Immature natural killer cell (primary cell): Measurements from ENCODE around the gene SQOR. TPM values are rescaled to one million over a fixed set of nuclear protein-coding genes. Genes with fewer than 3 reads are reported as not detected.
A peak's percentile ranks its signal among the peaks of the same experiment; 100 is the strongest.

Experiments
- DNase-seq, 3 donors: peaks; one replicate each; pipeline ENCODE4 v3.0.0; 2022; ENCODE audit warnings: mixed read lengths in 1 of 3
- H3K27ac Mint-ChIP-seq, 6 donors: one replicate each; pipeline ENCODE4 v1.8.0; 2020; ENCODE audit warnings: mixed read lengths in 6 of 6, mild to moderate bottlenecking in 5 of 6, inconsistent platforms in 4 of 6, moderate library complexity in 3 of 6
- H3K27me3 Mint-ChIP-seq, 3 donors: one replicate each; pipeline ENCODE4 v1.8.0; 2020 to 2021; ENCODE audit warnings: low read depth in 3 of 3, mild to moderate bottlenecking in 3 of 3, mixed read lengths in 3 of 3, moderate library complexity in 3 of 3, inconsistent platforms in 1 of 3
- H3K36me3 Mint-ChIP-seq, 3 donors: one replicate each; pipeline ENCODE4 v1.8.0; 2020; ENCODE audit warnings: mixed read lengths in 3 of 3, inconsistent platforms in 2 of 3, mild to moderate bottlenecking in 2 of 3
- H3K4me1 Mint-ChIP-seq, 2 donors: one replicate each; pipeline ENCODE4 v1.8.0; 2020; ENCODE audit warnings: inconsistent platforms in 2 of 2, mild to moderate bottlenecking in 2 of 2, mixed read lengths in 2 of 2, moderate library complexity in 1 of 2
- H3K4me3 Mint-ChIP-seq, 5 donors: one replicate each; pipeline ENCODE4 v1.8.0; 2020; ENCODE audit warnings: mild to moderate bottlenecking in 5 of 5, mixed read lengths in 5 of 5, inconsistent platforms in 3 of 5, moderate library complexity in 3 of 5
- H3K9me3 Mint-ChIP-seq, 6 donors: one replicate each; pipeline ENCODE4 v1.8.0; 2020; ENCODE audit warnings: mild to moderate bottlenecking in 6 of 6, mixed read lengths in 6 of 6, inconsistent platforms in 4 of 6, moderate library complexity in 3 of 6
- polyA plus RNA-seq, 3 donors: library from polyadenylated mRNA; unstranded; fragments of 300-500 nt; fragmentation: Illumina TruSeq; gene quantifications; one replicate each; pipeline ENCODE4 v1.2.3, GENCODE V29; 2021

SQOR gene
- polyA plus RNA-seq, 3 donors from 2014 or later: 73.6 to 114 (median 82.1) TPM

DNA sequence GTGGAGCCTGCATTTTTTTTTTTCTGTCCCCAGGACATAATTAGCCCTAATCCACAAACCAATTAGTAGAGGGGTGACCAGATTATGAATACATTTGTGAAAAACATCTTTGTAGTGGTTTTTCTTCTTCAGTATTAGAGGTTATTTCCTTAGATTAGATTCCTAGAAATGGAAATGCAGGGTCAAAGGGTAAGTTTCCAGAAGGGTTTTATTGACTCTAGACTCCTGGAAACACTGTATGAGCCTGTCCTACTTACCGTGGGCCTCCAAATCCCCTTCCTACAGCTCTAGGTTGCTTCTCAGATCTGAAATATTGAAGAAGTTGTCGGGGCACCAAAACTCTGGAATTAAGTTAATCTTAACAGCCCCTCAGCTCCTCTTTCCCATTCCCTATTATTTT is 22.4 kb downstream of the SQOR start:
- Mint-ChIP-seq H3K4me3 (no peak overlapping the region), H3K27me3 (peaks cover 0 to 2% (median 0%) of the 10 kb centered on the region in 3 donors), H3K36me3 (peaks cover 5 to 11% (median 10%) of the 10 kb centered on the region in 3 donors), H3K27ac (peak overlapping the region in 3 of 6 donors; percentile 14 to 37 (median 29)), H3K9me3 (no peaks in the 10 kb centered on the region), H3K4me1 (peaks cover 30 to 59% of the 10 kb centered on the region in 2 donors)
- no peak for DNase-seq

DNA sequence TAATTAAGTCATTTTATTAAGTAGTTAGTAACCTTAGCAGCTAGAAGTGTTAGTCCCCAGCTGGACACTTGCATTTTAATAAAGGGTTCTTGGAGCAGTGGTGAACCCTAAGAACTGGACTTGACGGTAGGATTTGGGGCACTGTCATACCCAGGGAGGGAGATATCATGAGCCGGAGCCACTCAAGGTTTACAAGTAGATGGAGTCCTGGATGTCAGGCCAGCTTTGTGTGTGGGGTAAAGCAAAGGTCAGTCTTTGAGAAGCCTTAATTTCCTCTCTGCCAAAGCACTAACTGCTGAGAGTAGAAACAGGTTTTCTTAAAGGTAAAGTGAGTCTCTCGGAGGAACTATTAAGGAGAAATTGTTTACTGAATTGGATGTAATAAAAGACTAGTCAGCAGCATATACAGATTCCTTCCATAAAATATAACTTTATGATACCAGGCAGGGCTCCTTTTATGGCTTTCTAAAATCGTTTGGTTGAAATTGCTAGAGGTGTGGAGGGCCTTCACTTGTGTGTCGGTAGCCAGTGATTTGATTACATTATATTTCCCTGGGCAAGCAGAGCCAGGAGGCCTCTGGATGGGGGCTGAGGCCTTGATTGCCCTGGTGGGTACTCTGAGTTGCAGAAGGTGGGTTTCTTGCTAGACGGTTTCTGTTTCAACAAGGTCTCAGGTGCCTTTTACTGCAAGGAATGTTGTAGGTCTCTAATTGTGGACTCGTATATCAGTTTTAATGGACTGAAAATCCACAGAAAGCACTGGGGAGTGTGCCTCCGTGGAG is 23.1 kb downstream of the SQOR start:
- peaks cover 5 to 11% (median 10%) of the 10 kb centered on the region in 3 donors for H3K36me3 Mint-ChIP-seq
- no peak overlapping the region for H3K4me3 Mint-ChIP-seq
- H3K9me3 Mint-ChIP-seq: no peaks in the 10 kb centered on the region
- peaks cover 0 to 2% (median 0%) of the 10 kb centered on the region in 3 donors for H3K27me3 Mint-ChIP-seq
- peak overlapping the region in 4 of 6 donors; percentile 14 to 48 (median 33) for H3K27ac Mint-ChIP-seq
- peaks cover 29 to 56% of the 10 kb centered on the region in 2 donors for H3K4me1 Mint-ChIP-seq
- DNase-seq: no peak

DNA sequence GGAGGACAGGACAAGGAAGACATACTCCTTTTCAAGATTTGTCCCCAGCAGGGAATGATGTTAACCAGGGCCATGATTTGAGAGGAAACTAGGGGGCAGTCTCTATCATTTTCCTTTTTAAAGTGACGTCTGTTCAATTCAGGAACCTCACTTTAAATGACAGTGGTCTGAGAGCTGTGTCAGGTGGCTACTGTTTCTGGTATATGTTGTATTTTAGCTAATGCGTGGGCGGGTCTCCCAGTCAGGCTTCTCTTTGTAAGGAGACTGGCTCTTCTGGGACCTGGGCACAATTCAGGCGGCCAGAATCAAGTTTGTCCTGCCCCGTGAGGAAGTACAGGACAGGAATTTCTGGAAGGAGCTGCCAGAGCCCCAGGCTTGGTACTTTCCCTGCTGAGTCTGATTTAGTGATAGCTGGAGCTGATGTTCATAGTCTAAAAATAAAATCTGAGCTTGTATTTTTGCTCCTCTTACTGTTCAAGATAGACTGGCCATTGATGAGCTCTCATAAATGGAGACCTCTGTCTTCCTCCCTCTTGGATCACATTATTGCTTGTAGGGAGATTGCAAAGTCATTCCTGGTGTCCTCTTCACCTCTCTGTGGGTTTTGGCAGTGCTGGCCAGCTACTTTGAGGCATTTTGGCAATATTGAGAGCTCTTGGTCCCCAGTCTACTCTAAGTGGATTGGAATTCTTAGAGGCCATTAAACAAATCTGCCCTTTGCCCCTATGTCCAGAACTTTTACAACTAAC is 25.6 kb downstream of the SQOR start:
- no peak for DNase-seq
- H3K27me3 Mint-ChIP-seq: peaks cover 0 to 2% (median 0%) of the 10 kb centered on the region in 3 donors
- no peaks in the 10 kb centered on the region for H3K9me3 Mint-ChIP-seq
- peaks cover 13 to 22% (median 15%) of the 10 kb centered on the region in 3 donors for H3K36me3 Mint-ChIP-seq
- peak overlapping the region in 1 of 6 donors; percentile 13 for H3K27ac Mint-ChIP-seq
- H3K4me1 Mint-ChIP-seq: peaks cover 11 to 39% of the 10 kb centered on the region in 2 donors
- H3K4me3 Mint-ChIP-seq: no peak overlapping the region

DNA sequence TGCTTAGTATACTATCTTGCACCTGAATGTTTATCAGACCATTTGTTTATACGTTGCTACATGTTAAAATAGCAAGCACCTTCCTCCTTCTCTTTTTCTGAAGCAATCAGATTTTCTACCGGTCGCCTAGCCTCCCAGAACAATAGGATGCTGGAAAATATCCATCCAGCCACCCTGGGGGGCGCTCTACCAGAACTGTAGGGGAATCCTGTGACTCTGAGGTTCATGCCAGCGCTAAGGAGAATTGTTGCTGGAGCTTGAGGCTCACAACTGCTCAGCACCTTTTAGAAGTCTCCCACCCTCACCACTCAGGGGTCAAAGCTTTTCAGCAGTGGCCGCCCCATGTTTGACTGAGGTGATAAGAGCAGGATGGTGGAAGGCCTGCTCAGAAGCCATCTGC is 27.5 kb downstream of the SQOR start:
- peaks cover 17 to 29% (median 21%) of the 10 kb centered on the region in 3 donors for H3K36me3 Mint-ChIP-seq
- H3K4me3 Mint-ChIP-seq: no peak overlapping the region
- no peak for DNase-seq
- H3K9me3 Mint-ChIP-seq: no peaks in the 10 kb centered on the region
- H3K27me3 Mint-ChIP-seq: peaks cover 0 to 3% (median 0%) of the 10 kb centered on the region in 3 donors
- H3K27ac Mint-ChIP-seq: no peak overlapping the region
- peaks cover 12 to 36% of the 10 kb centered on the region in 2 donors for H3K4me1 Mint-ChIP-seq

DNA sequence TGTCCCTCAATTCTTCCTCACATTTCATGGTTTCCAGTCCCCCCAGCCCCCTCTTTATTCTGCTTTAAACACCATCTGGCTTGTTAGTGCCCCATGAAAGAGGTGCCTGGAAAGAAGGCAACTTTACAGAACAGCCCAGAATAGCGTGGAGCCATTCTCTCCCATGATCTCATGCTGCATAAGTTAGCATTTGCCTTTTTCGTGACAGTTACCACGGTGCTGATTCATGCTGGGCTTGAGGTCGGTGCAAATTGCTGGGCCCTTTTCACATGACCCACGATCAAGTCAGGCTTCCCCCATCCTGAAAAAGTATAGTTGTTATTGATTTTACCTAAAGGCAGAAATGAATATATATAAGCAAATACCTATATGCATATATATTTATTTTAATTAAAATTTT is 29.6 kb downstream of the SQOR start:
- peak overlapping the region in 3 of 6 donors; percentile 12 to 72 (median 41) for H3K27ac Mint-ChIP-seq
- peaks cover 4 to 21% of the 10 kb centered on the region in 2 donors for H3K4me1 Mint-ChIP-seq
- H3K27me3 Mint-ChIP-seq: peaks cover 0 to 3% (median 0%) of the 10 kb centered on the region in 3 donors
- H3K9me3 Mint-ChIP-seq: no peaks in the 10 kb centered on the region
- H3K36me3 Mint-ChIP-seq: peaks cover 17 to 38% (median 25%) of the 10 kb centered on the region in 3 donors
- DNase-seq: no peak
- H3K4me3 Mint-ChIP-seq: no peak overlapping the region

DNA sequence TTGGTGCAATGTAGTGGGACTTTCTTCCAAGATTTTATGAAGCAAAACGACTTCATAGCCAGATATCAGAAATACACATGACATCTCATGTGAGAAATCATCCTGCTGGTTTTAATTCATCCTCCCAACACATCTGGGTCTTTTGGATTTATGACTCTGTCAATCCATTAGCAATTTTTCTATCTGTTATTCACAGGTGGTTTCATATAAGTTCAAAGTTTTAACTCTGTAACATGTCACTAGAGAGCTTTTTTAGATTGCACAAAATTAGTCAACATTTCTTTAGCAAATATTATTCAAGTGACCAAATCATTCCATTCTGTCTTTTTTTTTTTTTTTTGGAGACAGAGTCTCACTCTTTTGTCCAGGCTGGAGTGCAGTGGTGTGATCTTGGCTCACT is 30.4 kb downstream of the SQOR start:
- H3K36me3 Mint-ChIP-seq: peaks cover 23 to 40% (median 31%) of the 10 kb centered on the region in 3 donors
- H3K4me3 Mint-ChIP-seq: no peak overlapping the region
- H3K4me1 Mint-ChIP-seq: peaks cover 4 to 13% of the 10 kb centered on the region in 2 donors
- H3K27ac Mint-ChIP-seq: no peak overlapping the region
- no peak for DNase-seq
- H3K9me3 Mint-ChIP-seq: no peaks in the 10 kb centered on the region
- peaks cover 0 to 2% (median 0%) of the 10 kb centered on the region in 3 donors for H3K27me3 Mint-ChIP-seq

DNA sequence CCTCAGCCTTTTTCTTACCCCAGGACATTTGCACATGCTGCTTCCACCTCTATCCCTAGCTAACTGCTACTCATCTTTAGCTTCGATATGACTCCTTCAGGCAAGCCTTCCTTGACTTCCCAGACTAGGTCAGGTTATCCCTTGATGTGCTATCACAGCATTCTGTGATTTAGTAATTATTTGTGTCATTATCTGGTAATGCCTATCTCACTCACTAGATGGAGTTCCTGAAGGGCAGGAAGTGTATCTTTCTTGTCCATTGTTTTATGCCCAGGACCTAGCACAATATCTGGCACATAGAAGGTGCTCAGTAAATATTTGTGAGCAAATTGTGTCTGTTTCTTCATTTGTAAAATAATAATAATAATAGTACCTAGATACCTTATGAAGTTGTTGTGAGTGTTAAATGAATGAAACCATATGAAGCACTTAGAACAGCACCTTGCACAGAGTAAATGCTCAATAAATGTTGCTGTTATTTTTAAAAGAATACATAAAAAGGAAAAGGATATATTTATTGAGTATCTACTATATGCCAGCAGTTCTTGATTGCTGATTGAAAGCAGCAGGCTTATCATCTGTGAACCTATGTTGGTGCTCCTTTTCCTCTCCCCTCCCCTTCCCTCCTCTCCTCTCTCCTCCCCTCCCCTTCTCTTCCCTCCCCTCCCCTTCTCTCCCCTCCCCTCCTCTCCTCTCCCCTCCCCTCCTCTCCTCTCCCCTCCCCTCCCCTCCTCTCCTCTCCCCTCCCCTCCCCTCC is 31.5 kb downstream of the SQOR start:
- Mint-ChIP-seq H3K36me3 (peaks cover 27 to 45% (median 37%) of the 10 kb centered on the region in 3 donors), H3K4me3 (no peak overlapping the region)

DNA sequence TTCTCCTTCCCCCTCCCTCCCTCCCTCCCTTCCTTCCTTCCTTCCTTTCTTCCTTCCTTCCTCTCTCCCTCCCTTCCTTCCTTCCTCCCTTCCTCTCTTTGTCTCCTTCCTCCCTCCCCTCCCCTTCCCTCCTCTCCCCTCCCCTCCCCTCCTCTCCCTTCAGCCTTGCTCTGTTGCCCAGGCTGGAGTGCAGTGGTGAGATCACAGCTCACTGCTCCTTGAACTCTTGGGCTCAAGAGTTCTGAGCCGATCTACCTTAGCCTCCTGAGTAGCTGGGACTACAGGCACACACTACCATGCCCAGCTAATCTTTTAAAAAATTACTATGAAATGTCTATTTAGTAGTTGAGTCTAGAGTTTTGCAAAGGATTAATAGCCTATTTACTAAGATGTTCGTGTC is 32.2 kb downstream of the SQOR start:
- DNase-seq: no peak
- peak overlapping the region in 1 of 6 donors; percentile 44 for H3K27ac Mint-ChIP-seq
- no peak overlapping the region for H3K4me3 Mint-ChIP-seq
- H3K36me3 Mint-ChIP-seq: peaks cover 23 to 41% (median 30%) of the 10 kb centered on the region in 3 donors
- peaks cover 4 to 13% of the 10 kb centered on the region in 2 donors for H3K4me1 Mint-ChIP-seq
- no peaks in the 10 kb centered on the region for H3K9me3 Mint-ChIP-seq
- H3K27me3 Mint-ChIP-seq: peaks cover 0 to 2% (median 0%) of the 10 kb centered on the region in 3 donors

More for the DNA sequence above, 31.5 kb downstream of the SQOR start:
- no peaks in the 10 kb centered on the region for H3K9me3 Mint-ChIP-seq
- DNase-seq: no peak
- H3K27me3 Mint-ChIP-seq: peaks cover 0 to 2% (median 0%) of the 10 kb centered on the region in 3 donors
- H3K27ac Mint-ChIP-seq: peak overlapping the region in 1 of 6 donors; percentile 32
- H3K4me1 Mint-ChIP-seq: peaks cover 4 to 13% of the 10 kb centered on the region in 2 donors

DNA sequence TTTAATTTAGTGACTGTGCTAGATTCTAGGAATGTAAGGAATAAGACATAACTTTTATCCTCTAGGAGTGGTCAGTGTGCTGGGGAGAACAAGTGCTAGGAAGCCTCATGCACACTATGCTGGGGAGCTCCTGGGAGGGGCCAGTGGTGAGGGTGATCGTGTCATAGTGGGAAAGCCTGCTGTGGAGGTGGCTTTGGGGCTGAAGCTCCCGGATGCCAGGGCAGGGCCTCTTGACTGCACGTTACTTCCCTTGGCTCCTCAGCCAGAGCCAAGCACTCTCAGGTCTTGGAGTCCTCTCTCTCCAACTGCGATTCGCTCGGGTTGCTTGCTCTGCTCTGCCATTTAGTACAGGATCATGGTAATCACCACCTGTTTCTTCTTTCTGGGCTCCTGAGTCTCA is 33.6 kb downstream of the SQOR start:
- Mint-ChIP-seq H3K4me1 (peaks cover 4 to 13% of the 10 kb centered on the region in 2 donors), H3K4me3 (no peak overlapping the region), H3K36me3 (peaks cover 23 to 44% (median 27%) of the 10 kb centered on the region in 3 donors), H3K27ac (peak overlapping the region in 1 of 6 donors; percentile 35), H3K9me3 (no peaks in the 10 kb centered on the region), H3K27me3 (peaks cover 0 to 2% (median 0%) of the 10 kb centered on the region in 3 donors)
- DNase-seq: no peak

DNA sequence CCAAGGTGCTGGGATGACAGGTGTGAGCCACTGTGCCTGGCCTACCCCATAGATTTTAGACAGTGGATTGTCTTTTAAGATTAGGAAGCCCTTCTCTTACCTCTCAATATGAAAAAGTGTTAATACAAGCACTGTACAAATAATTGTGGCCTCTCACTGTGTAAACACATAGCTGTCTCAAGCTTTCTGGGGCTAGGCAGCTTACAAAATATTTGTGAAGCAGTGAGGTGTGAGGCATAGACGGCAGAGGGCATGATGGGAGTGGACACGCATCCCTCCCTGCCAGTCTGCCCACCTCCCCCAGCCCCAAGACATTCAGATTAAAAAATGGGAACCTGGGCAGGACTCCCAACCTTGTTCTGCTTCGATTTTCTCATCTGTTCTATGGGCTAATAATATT is 34.6 kb downstream of the SQOR start:
- H3K36me3 Mint-ChIP-seq: peaks cover 24 to 36% (median 25%) of the 10 kb centered on the region in 3 donors
- H3K27me3 Mint-ChIP-seq: peaks cover 0 to 2% (median 0%) of the 10 kb centered on the region in 3 donors
- no peak overlapping the region for H3K4me3 Mint-ChIP-seq
- peaks cover 4 to 9% of the 10 kb centered on the region in 2 donors for H3K4me1 Mint-ChIP-seq
- no peaks in the 10 kb centered on the region for H3K9me3 Mint-ChIP-seq
- DNase-seq: no peak
- H3K27ac Mint-ChIP-seq: no peak overlapping the region

DNA sequence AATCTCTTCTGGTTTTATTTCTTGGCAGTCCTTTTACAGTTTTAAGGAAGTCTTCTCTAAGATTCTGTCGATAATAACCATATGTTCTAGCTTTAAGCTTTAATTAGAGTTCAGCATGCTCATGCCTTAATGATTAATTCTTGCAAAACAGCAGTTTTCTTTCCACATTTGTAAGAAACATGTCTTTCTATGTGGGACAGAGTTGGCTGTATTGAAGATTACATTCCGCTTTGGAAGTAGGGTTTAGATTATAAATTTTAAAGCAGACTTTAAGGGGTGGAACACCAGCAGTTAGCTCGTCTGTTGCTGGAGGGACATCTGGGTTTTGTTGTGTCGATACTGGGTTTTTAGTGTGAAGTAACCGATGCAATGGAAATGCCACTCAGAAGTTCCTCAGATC is 35.3 kb downstream of the SQOR start:
- Mint-ChIP-seq H3K4me1 (peaks cover 4 to 7% of the 10 kb centered on the region in 2 donors), H3K27ac (peak overlapping the region in 1 of 6 donors; percentile 4), H3K4me3 (no peak overlapping the region), H3K27me3 (peaks cover 0 to 2% (median 0%) of the 10 kb centered on the region in 3 donors), H3K9me3 (no peaks in the 10 kb centered on the region), H3K36me3 (peaks cover 22 to 41% (median 28%) of the 10 kb centered on the region in 3 donors)
- no peak for DNase-seq

DNA sequence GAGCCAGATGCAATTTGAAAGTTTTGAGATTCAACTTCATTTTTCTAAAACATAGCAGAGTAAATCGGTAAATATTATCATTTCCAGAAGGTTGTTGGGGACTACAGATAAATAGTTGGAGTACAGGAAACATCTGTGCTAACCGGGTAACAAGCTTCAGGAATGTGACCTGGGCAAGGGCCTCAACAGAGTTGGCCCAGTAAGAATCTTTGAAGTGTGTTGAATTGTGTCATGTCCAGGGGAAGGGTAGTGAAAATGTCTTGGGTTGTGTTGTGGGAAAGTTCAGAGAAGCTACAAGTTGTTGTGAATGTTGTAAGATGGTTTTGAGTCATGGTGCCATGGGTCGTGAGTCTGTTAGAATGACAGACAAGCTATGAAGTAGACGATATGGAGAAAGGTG is 35.7 kb downstream of the SQOR start:
- H3K27me3 Mint-ChIP-seq: peaks cover 0 to 3% (median 0%) of the 10 kb centered on the region in 3 donors
- H3K4me3 Mint-ChIP-seq: no peak overlapping the region
- no peak for DNase-seq
- peaks cover 21 to 42% (median 28%) of the 10 kb centered on the region in 3 donors for H3K36me3 Mint-ChIP-seq
- H3K27ac Mint-ChIP-seq: peak overlapping the region in 2 of 6 donors; percentile 4 to 20
- no peaks in the 10 kb centered on the region for H3K9me3 Mint-ChIP-seq
- H3K4me1 Mint-ChIP-seq: peaks cover 4 to 7% of the 10 kb centered on the region in 2 donors

DNA sequence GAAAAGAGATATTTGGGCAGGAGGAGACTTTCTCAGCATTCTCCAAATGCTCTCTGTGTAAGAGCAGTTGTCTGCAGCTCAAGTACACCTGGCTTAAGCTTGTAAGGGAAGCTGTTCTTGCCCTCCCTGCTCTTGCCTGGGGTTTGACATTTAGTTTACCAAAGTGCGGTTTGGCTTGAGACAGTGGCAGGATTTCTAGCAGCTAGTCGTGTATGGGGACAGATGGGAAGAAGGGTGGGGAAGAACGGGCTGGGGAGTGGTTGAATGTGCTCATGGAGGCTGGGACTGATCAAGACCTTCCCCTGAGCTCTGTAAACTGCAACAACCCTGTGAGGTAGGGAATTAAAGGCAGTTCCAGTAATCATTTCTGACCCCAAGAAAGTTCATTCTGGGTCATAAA is 39.8 kb downstream of the SQOR start:
- no peak overlapping the region for H3K27ac Mint-ChIP-seq
- H3K4me3 Mint-ChIP-seq: no peak overlapping the region
- H3K27me3 Mint-ChIP-seq: peaks cover 0 to 2% (median 0%) of the 10 kb centered on the region in 3 donors
- no peaks in the 10 kb centered on the region for H3K4me1 Mint-ChIP-seq
- no peak for DNase-seq
- H3K9me3 Mint-ChIP-seq: no peaks in the 10 kb centered on the region
- peaks cover 35 to 53% (median 40%) of the 10 kb centered on the region in 3 donors for H3K36me3 Mint-ChIP-seq
